ENCODE measurements around the gene DTNBP1.

DTNBP1 gene

DNA sequence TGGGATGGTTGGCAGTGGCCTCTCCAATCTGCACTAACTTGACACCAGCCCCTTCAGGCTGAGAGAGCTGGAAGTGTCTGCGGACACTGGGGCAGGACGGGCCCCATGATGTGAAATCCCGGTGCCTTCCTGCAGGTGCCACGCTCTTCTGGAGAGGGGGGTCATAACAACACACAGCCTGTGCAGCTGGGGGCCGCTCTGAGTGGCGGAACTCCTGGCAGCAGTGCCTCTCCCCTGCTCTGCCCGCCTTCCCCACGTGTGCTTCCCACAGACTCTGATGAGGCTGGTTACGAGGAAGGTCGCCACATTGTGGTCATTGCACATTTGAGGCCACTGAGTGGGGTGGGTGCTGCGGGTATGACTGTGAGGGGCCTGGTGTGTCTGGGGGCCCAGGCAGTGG lies 145.2 kb downstream of the DTNBP1 start:
- H3K4me3 ChIP-seq (ENCODE audit: low read depth, low read length): no peak overlapping the region

DNA sequence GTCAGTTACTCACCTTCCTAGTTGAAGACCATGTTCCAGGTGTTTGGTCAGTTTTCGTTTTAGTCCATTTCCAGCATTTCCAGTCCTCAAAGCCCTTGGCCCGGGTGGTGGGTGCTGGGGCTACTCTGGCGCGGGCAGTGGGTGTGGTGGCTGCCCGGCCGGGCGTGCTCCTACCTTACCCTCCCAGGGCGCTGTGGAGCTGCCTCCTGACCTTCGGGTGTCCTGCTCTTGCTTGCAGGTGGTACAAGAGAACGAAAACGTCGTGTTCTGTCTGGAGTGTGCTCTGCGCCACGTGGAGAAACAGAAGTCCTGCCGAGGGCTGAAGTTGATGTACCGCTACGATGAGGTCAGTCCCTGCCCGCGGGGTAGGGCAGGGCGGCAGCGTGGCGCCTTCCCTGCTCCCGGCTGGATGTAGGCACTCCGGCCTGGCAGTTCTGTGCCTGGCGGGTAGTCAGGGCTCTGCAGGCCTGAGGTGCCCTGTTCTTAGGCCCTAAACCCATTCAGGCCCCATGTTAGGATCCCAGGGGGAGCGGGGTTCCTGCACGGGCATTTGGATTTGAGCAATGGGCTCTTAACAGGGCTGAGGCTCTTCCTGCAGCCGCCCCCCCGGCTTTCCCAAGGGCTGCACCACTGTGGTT lies 145.8 kb downstream of the DTNBP1 start:
- H3K4me3 ChIP-seq (ENCODE audit: low read depth, low read length): no peak overlapping the region

DNA sequence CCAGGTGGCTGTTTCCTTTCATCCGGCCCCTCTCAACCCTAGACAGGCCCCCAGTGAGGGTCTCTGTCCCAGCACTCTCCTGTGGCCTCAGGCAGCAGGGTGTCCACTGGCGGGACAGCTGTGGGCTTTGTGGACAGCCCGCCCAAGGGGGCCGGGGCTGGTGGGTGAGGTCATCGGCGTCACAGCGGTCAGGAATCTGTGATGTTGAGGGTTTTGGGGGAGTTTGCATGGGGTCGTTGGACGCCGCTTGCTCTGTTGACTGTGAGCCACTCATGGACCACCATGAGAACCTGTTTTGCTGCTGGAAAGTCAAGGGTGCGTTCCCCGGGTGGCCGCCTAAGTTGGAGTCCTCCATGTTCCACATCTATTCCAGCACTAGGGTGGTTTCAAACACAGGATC lies 146.4 kb downstream of the DTNBP1 start:
- no peak overlapping the region for H3K4me3 ChIP-seq (ENCODE audit: low read depth, low read length)

DNA sequence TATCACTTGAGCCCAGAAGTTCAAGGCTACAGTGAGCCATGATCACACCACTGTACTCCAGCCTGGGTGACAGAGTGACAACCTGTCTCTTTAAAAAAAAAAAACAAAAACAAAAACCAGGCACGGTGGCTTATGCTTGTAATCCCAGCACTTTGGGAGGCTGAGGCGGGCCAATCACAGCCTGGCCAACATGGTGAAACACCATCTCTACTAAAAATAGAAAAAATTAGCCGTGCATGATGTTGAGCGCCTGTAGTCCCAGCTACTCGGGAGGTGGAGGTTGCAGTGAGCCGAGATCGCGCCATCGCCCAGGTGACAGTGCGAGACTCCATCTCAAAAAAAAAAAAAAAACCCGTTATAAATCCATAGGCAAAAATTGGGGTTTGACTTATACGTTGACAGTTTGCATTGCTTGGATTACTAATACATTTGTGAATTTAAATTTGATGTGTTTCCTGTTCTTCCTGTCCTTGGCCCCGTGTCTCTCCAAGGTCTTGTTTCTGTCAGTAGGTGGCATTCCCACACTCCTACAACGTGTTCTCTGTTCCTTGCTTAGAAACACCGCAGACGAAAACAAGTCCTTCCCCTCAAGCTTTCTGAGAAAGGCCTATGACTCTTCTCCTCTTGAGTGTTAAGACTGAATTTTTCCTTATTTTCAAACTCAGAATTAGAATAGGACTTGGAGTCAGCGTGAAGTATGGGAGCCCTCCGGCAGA lies 147.0 kb downstream of the DTNBP1 start:
- H3K4me3 ChIP-seq (ENCODE audit: low read depth, low read length): no peak overlapping the region

DNA sequence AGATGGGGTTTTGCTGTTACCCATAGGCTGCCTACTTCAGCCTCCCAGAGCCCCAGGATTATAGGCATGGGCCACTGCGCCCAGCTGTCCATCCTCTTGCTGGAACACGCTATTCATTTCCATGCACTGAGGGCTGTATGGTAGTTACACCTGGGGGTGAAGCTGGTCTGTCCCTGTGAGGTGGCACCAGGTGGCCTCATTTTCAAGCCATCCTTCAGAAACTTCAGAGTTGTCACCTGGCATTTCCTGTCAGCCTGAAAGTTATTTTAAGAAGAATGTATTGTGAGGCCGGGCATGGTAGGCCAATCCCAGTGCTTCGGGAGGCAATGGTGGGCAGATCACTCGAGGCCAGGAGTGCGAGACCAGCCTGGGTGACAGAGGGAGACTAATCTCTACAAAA lies 147.6 kb downstream of the DTNBP1 start:
- no peak overlapping the region for H3K4me3 ChIP-seq (ENCODE audit: low read depth, low read length)

DNA sequence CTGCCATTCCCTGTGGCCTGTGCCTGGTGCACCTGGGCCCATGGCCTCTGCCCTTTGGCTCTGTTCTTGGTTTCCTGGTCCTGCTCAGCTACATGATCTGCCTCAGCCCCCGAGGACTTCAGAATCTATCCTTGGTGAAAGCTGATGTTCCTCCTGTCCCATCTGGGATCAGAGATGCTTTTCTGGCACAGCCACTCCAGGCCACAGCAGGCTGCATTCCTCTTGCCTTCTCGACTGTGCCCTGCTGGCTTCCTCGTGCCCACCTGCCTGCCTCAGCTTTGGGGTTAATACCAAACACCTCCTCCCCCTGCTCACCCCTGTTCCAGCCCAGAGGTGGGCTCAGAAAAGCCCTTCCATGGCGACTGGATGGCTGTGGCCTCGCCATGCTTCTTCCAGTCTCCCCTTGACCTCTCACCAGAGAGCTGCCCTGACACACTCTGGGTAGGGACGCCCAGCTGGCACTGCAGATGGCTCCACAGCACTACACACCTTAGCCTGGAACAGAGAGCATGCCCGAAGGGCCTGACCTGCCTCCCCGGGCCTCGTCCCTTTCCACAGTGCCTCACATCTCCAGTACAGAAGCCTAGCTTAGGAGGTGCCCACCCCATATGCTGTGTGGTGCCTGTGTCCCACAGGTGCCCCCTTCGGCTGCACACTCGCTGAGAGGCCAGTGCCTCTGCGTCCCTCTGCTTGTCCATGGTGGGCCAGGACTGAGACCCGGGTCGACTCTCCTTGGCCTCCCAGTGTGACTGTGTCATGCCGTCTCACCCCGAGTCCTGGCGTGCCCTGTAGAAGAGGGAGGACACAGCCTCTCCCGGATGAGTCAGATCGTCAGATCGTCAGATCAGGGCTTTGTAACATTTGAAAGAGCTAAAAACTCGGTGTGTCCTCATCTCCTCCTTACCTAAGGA lies 148.8 kb downstream of the DTNBP1 start:
- H3K4me3 ChIP-seq (ENCODE audit: low read depth, low read length): no peak overlapping the region

DNA sequence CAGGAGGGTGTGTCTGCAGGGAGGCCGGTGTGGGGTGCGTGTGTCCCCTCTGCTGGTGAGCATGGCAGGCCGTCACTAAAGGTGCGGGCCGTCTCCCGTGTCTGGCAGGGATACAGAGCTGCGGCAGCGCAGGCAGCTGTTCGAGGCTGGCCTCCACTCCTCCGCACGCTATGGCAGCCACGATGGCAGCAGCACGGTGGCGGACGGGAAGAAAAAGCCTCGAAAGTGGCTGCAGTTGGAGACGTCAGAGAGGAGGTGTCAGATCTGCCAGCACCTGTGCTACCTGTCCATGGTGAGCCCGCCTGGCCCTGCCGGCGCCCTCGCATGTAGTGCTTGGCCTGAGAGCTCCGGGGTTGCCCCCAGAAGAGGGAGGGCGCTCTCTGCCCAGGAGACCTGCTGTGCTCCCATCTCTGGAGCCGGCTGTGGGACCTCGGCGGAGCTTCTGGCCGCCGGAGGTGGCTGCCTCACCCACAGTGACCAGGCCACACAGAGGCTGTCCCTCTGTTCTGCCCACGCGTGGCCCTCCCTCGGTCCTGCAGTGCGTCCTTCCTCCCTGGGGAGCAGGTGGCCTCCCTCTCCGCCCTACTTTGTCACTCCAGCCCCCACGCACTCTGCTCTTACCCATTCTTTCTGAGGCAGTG lies 149.6 kb downstream of the DTNBP1 start:
- no peak overlapping the region for H3K4me3 ChIP-seq (ENCODE audit: low read depth, low read length)

DNA sequence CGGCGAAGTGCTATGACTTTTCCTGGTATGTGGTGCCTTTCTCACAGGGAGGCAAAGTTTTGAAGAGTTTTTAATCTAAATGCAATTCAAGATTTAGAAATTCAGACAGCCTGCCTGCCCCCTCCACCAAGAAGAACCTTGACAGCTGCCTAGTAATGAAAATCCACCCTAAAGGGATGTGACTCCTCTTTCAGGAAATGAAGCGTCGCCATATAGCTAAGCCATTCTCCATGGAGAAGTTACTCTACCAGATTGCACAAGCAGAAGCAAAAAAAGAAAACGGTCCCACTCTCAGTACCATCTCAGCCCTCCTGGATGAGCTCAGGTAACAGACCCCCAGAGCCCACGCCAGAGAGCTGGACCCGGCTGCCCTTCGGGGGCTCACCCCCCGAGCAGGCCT lies 150.1 kb downstream of the DTNBP1 start:
- H3K4me3 ChIP-seq (ENCODE audit: low read depth, low read length): no peak overlapping the region

DNA sequence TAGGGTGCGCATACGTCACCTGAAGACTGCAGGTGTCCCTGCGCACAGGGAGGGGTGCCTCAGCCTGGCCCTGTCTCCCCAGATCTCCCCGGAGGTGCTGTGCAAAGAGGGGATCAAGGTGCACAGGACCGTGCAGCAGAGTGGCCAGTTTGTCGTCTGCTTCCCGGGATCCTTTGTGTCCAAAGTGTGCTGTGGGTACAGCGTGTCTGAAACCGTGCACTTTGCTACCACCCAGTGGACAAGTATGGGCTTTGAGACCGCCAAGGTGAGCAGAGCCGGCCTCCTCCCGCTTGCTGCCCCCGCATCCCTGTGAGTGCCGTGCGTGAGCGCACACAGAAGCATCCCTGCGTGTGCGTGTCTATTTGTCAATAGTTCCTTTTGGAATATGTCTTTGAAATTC lies 150.7 kb downstream of the DTNBP1 start:
- no peak overlapping the region for H3K4me3 ChIP-seq (ENCODE audit: low read depth, low read length)

DNA sequence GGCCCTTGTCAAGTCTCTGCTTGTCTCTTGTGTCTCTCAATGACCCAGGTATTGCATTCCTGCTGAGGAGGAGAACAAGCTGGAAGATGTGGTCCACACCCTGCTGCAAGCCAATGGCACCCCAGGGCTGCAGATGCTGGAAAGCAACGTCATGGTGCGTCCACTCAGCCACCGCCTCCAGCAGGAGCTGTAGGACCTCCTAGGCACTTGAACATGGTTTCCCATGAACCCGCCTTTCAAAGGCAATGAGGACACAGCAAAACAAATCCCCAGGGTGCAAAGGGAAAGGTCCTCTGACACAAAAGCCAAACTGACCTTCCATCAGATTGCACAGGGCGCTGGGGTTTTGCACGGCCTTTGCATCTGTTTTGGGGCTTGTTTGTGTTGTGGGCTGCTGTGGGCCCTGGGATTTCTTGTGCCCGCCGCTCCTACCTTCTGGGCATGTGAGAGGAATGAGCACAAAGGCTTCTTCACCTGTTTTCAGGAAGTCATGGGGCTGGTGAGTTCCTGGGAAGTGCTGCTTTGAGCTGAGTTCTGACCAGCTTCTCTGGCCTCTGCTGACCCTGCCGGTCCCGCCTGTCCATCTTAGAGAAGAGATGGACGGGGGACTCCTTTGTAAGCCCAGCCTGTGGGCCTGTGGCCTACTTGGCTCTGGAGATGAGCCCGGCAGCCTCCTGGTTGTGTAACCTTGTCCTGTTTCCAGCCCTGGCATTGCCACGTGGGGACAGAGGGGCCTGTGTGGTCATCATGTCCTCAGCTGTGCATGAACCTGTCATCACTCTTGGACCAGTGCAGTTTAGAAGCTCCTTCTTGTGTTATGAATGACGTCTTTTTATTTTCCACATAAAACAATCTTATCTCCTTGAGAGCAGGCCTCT lies 151.3 kb downstream of the DTNBP1 start:
- no peak overlapping the region for H3K4me3 ChIP-seq (ENCODE audit: low read depth, low read length)

DNA sequence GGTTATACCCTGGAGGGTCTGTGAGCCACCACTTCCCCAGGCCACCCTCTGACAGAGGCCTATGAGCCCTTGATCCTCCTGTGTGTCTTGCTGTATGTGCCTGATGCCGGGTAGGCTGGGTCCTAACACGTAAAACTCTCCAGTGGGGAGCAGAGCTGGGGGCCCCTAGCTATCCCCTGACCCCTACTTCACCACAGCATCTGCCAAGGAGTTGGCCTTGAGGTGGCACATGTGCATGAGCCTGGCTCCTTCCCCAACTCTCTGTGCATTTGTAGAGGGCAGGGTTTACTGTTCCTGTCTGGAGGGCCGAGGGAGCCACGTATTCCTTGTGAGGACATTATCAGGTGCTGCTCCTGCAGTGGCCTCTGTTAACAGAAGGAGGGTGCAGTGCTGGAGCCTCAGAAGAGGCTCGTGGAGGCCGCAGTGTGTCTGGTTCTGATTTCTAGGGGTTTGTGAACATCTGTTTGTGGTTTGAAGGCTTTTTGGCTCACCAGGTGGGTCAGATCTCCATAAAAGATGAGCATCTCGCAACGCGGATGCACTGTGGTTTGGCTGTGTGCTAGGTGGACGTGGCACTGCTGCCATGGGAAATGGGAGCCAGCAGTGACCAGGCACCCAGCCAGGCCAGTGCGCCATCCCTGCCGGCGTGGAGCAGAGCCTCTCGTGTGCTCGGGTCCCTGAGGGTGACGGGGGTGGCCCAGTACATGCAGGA lies 152.1 kb downstream of the DTNBP1 start:
- H3K4me3 ChIP-seq (ENCODE audit: low read depth, low read length): no peak overlapping the region

DNA sequence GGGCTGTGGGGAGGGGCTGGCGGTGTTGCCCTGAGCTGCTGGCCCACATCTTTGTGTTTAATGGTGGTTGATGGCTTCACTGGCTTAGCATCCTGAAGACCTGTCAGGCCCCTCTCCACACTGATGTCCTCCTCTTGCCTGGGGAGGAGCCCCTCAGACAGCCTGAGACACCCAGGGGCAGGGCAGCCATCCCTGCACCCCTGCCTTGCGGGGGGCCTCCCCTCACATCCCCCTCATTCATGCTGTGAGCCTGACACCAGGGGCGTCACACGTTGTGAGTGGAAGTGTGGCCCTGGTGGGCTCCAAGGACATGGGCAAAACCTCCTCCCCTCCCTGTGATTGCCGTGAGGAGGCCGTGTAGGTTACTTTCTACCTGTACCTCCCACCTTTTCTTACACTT lies 152.7 kb downstream of the DTNBP1 start:
- H3K4me3 ChIP-seq (ENCODE audit: low read depth, low read length): no peak overlapping the region

DNA sequence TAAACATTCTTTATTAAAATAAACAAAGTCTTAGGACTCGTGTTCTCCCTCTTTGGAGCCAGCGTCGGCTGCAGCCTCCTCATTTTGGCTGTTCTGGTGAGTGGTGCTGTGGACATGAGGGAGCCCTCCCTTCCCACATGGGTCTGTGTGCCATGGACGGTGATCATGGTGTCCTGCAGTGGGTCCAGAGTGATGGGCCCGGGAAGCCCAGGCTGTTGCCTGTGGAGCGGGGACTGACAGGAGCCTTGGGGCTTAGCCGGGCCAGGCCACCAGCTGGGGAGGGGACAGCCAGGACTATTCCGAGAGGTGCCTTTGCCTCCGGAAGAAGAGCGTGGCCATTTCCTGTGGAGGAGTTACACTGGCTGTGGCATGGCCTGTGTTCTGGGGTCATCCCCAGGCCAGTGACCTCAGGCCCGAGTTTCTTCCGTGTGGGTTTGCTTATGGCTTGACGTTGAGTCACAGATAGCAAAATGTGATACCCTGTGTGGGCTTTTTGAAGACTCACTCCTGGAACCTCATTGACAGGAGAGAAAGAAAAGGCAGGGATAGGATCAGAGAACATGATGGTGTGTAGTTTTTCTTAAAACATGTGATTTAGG lies 153.4 kb downstream of the DTNBP1 start:
- no peak overlapping the region for H3K4me3 ChIP-seq (ENCODE audit: low read depth, low read length)

DNA sequence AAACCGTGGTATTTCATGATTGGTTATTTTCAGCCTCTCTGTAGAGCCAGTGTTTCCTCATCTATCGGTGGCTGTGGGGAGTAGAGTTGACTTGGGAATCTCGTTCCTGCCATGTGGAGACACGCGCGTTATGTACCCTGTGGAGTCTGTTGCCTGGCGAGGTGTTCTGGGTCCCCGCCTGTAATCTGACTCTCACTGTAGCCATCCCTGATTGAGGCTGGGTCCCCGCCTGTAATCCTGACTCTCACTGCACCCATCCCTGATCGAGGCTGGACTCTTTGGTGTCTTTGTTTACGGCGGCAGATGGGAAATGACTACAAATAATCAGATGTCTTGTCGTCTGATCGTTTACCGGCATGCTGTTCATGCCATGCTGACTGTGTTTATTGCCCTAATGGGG lies 153.9 kb downstream of the DTNBP1 start:
- no peak overlapping the region for H3K4me3 ChIP-seq (ENCODE audit: low read depth, low read length)

DNA sequence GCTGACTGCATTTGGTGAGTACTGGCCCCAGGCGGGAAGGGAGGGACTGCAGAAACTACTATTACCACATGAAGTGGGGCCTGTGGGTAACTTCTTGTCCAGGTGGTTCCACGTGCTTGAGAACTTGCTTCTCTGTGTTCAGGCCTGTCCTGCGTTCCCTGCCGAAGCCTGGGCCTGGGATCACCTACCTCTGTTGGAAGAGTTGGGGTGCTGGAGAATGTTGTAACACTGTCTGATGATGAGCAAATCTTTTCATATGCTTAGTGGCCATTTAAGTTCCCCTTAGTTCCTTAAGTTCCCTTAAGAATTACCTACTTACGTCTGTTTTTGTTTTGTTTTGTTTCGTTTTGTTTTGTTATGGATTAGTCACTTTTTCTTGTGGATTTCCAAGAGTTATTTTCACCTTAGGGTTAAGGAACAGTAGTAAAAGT lies 154.4 kb downstream of the DTNBP1 start:
- no peak overlapping the region for H3K4me3 ChIP-seq (ENCODE audit: low read depth, low read length)

DNA sequence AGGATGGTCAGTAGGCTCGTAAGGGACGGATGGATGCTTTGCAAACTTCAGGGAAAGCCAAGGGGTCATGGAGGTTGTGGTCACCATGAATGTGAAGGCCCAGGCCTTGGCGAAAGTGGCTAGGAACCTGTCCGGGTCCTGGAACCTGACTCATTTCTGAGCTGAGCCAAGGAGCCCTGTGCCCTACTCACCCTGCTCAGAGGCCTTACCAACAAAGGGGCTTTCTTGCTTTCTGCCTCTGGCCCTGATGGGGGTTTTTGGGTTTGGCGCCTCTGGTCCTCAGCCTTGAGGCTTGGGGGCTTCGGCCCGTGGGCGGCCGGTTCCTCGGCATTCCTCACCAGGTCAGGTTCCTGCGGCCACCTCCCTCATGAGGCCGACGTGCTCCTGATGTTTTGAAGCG lies 155.1 kb downstream of the DTNBP1 start:
- no peak overlapping the region for H3K4me3 ChIP-seq (ENCODE audit: low read depth, low read length)

DNA sequence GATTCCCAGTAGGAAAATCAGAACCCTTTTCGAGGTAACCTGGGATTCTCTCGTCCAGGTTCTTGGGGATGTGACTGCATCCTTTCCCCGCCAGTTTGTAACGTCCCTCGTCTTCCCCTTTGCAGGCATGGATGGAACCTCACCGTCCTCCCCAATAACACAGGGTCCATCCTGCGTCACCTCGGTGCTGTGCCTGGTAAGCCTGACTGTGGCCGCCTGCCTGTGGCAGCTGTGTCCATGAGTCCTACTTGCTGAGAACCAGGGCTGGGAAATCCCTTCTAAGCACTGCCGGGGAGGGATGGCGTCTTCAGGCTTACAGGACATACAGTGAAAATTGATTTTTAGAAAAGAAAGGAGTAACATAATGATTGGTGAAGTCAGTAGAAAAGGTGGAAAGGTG lies 155.6 kb downstream of the DTNBP1 start:
- no peak overlapping the region for H3K4me3 ChIP-seq (ENCODE audit: low read depth, low read length)

DNA sequence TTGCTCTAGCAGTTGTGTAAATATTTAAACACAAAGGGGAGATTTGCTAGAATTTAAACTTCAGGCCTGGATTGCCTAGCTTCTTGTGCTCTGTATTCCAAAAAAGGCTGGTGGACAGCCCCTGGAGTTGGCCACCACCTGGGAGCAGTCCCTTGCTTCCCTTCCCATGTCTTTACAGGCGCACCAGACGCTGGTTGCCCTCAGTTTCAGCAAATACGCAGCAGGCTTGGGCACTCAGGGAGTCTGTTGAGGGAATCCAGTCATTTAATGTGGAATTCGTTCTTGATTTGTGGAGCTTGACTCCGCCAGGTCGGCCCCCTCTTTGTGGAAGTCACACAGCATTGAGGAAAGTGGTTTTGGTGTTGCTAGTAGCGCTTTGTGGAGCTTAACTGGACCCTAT lies 156.8 kb downstream of the DTNBP1 start:
- H3K4me3 ChIP-seq (ENCODE audit: low read depth, low read length): no peak overlapping the region

DNA sequence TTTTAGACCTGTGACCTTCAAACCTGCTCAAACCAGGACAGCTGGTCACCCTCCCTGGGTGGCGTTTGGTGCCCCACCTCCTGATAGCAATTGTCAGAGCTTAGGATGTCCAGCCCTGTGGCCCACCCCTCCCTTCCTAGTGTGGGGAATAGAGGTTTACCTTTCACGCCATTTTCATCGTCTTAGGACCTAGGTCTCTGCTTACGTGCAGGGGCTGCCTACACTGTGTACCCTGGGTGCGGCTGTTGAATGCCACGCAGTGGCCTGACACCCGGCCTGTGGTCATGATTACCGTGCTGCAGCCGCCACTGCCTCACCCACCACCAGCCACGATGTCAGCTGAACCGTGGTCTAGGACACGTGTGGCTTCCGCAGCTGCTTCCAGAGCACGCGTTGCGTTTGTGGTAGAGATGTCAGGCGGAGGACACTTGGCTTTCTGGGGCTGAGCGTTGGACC lies 157.3 kb downstream of the DTNBP1 start:
- no peak overlapping the region for H3K4me3 ChIP-seq (ENCODE audit: low read depth, low read length)
